Measurements from ENCODE around the gene CHTF8.
"Not testable (repeated sequence)": the region's sequence is repeated elsewhere in the genome, so short reads cannot be mapped to it uniquely, and the experiment has no call there.

Gene CHTF8

GRCh38 chr16:69127966-69128510 is 4.3 kb downstream of the CHTF8 start:
- no peaks in the 10 kb centered on the region for H3K27me3 ChIP-seq (replicated peaks in 2 of 5; ENCODE audit: control insufficient read depth in 4 of 5, insufficient read depth in 5 of 5, low read length in 4 of 5)
- DNase-seq, result no peak
- H3K9me3 ChIP-seq (ENCODE audit: control extremely low read depth in 1 of 5, control insufficient read depth in 4 of 5, insufficient read depth in 2 of 5, low read depth in 1 of 5, low read length in 4 of 5), result no peaks in the 10 kb centered on the region
- WGBS (ENCODE audit: insufficient coverage), result 99% methylated on average over 11 of the region's 12 CpGs
- no peak overlapping the region for H3K4me3 ChIP-seq (ENCODE audit: control insufficient read depth in 1 of 7, extremely low read depth in 1 of 7, insufficient read depth in 4 of 7, low read depth in 2 of 7, low read length in 6 of 7)
- ChIA-PET CTCF (interaction anchor here (1.1 to 3.6 kb wide), 6 partner anchors 15 to 225 kb away, joined by 3 to 13 read pairs (median 6); no protein-coding TSS in a partner anchor), POLR2A (no interaction called here)
- H3K36me3 ChIP-seq (ENCODE audit: control insufficient read depth in 4 of 4, insufficient read depth in 4 of 4, low read length in 3 of 4), result peaks cover 2 to 11% (median 6%) of the 10 kb centered on the region in 4 experiments
- peaks cover 3 to 18% (median 5%) of the 10 kb centered on the region in 4 experiments for H3K4me1 ChIP-seq (ENCODE audit: control extremely low read depth in 1 of 4, control insufficient read depth in 4 of 4, insufficient read depth in 4 of 4, low read length in 3 of 4)
- H3K27ac ChIP-seq (ENCODE audit: insufficient read depth in 1 of 2, low read depth in 1 of 2, low read length in 2 of 2, poor library complexity in 1 of 2, severe bottlenecking in 2 of 2), result no peak overlapping the region

GRCh38 chr16:69126801-69127200 is 5.6 kb downstream of the CHTF8 start:
- POLR2A ChIA-PET, result not testable (repeated sequence)
- 98% methylated on average over 7 of the region's 10 CpGs for WGBS (ENCODE audit: insufficient coverage)

GRCh38 chr16:69126221-69126620 is 6.2 kb downstream of the CHTF8 start:
- ChIA-PET POLR2A (no interaction called here), CTCF (interaction anchor here (0.7 to 6.7 kb wide), 5 partner anchors 14 to 598 kb away, joined by 3 to 71 read pairs (median 11); partner anchors contain the start of gene HAS3)
- Histone ChIP-seq H3K9me3 (ENCODE audit: control extremely low read depth in 1 of 5, control insufficient read depth in 4 of 5, insufficient read depth in 2 of 5, low read depth in 1 of 5, low read length in 4 of 5) (no peaks in the 10 kb centered on the region), H3K4me1 (ENCODE audit: control extremely low read depth in 1 of 4, control insufficient read depth in 4 of 4, insufficient read depth in 4 of 4, low read length in 3 of 4) (peaks cover 3 to 12% (median 4%) of the 10 kb centered on the region in 4 experiments), H3K27ac (ENCODE audit: insufficient read depth in 1 of 2, low read depth in 1 of 2, low read length in 2 of 2, poor library complexity in 1 of 2, severe bottlenecking in 2 of 2) (no peak overlapping the region), H3K4me3 (ENCODE audit: control insufficient read depth in 1 of 7, extremely low read depth in 1 of 7, insufficient read depth in 4 of 7, low read depth in 2 of 7, low read length in 6 of 7) (no peak overlapping the region), H3K36me3 (ENCODE audit: control insufficient read depth in 4 of 4, insufficient read depth in 4 of 4, low read length in 3 of 4) (peaks cover 2 to 12% (median 9%) of the 10 kb centered on the region in 4 experiments), H3K27me3 (replicated peaks in 2 of 5; ENCODE audit: control insufficient read depth in 4 of 5, insufficient read depth in 5 of 5, low read length in 4 of 5) (no peaks in the 10 kb centered on the region)
- WGBS (ENCODE audit: insufficient coverage), result 90% methylated on average over 2 of the region's 3 CpGs
- DNase-seq, result no peak

More at GRCh38 chr16:69126801-69127200, 5.6 kb downstream of the CHTF8 start:
- not testable (repeated sequence) for H3K9me3 ChIP-seq (ENCODE audit: control extremely low read depth in 1 of 5, control insufficient read depth in 4 of 5, insufficient read depth in 2 of 5, low read depth in 1 of 5, low read length in 4 of 5); H3K27ac ChIP-seq (ENCODE audit: insufficient read depth in 1 of 2, low read depth in 1 of 2, low read length in 2 of 2, poor library complexity in 1 of 2, severe bottlenecking in 2 of 2); DNase-seq; H3K4me3 ChIP-seq (ENCODE audit: control insufficient read depth in 1 of 7, extremely low read depth in 1 of 7, insufficient read depth in 4 of 7, low read depth in 2 of 7, low read length in 6 of 7); H3K27me3 ChIP-seq (replicated peaks in 2 of 5; ENCODE audit: control insufficient read depth in 4 of 5, insufficient read depth in 5 of 5, low read length in 4 of 5)
- peaks cover 2 to 11% (median 8%) of the 10 kb centered on the region in 4 experiments for H3K36me3 ChIP-seq (ENCODE audit: control insufficient read depth in 4 of 4, insufficient read depth in 4 of 4, low read length in 3 of 4)
- CTCF ChIA-PET, result interaction anchor here (1.1 to 6.7 kb wide), 4 partner anchors 14 to 137 kb away, joined by 4 to 71 read pairs (median 8); no protein-coding TSS in a partner anchor
- H3K4me1 ChIP-seq (ENCODE audit: control extremely low read depth in 1 of 4, control insufficient read depth in 4 of 4, insufficient read depth in 4 of 4, low read length in 3 of 4), result peaks cover 3 to 15% (median 4%) of the 10 kb centered on the region in 4 experiments

- WGBS (ENCODE audit: insufficient coverage), result 98% methylated on average over 12 of the region's 14 CpGs
- H3K27ac ChIP-seq (ENCODE audit: insufficient read depth in 1 of 2, low read depth in 1 of 2, low read length in 2 of 2, poor library complexity in 1 of 2, severe bottlenecking in 2 of 2); DNase-seq; H3K9me3 ChIP-seq (ENCODE audit: control extremely low read depth in 1 of 5, control insufficient read depth in 4 of 5, insufficient read depth in 2 of 5, low read depth in 1 of 5, low read length in 4 of 5); POLR2A ChIA-PET; H3K4me3 ChIP-seq (ENCODE audit: control insufficient read depth in 1 of 7, extremely low read depth in 1 of 7, insufficient read depth in 4 of 7, low read depth in 2 of 7, low read length in 6 of 7); H3K27me3 ChIP-seq (replicated peaks in 2 of 5; ENCODE audit: control insufficient read depth in 4 of 5, insufficient read depth in 5 of 5, low read length in 4 of 5); H3K4me1 ChIP-seq (ENCODE audit: control extremely low read depth in 1 of 4, control insufficient read depth in 4 of 4, insufficient read depth in 4 of 4, low read length in 3 of 4): not testable (repeated sequence)
- H3K36me3 ChIP-seq (ENCODE audit: control insufficient read depth in 4 of 4, insufficient read depth in 4 of 4, low read length in 3 of 4), result peaks cover 7 to 25% (median 22%) of the 10 kb centered on the region in 4 experiments
- CTCF ChIA-PET, result interaction anchor here (0.8 to 6.7 kb wide), 12 partner anchors 8 to 597 kb away, joined by 3 to 71 read pairs (median 10); partner anchors contain the start of genes CHTF8, HAS3 and UTP4
These were observed 7.4 kb downstream of the CHTF8 start for GRCh38 chr16:69124961-69125360.

GRCh38 chr16:69124406-69124805 is 8.0 kb downstream of the CHTF8 start:
- peaks cover 7 to 29% (median 26%) of the 10 kb centered on the region in 4 experiments for H3K36me3 ChIP-seq (ENCODE audit: control insufficient read depth in 4 of 4, insufficient read depth in 4 of 4, low read length in 3 of 4)
- CTCF ChIA-PET, result interaction anchor here (0.6 to 6.7 kb wide), 24 partner anchors 8 to 660 kb away, joined by 3 to 71 read pairs (median 6); partner anchors contain the start of genes CHTF8, HAS3 and UTP4
- H3K4me3 ChIP-seq (ENCODE audit: control insufficient read depth in 1 of 7, extremely low read depth in 1 of 7, insufficient read depth in 4 of 7, low read depth in 2 of 7, low read length in 6 of 7); DNase-seq; POLR2A ChIA-PET; H3K27me3 ChIP-seq (replicated peaks in 2 of 5; ENCODE audit: control insufficient read depth in 4 of 5, insufficient read depth in 5 of 5, low read length in 4 of 5); H3K27ac ChIP-seq (ENCODE audit: insufficient read depth in 1 of 2, low read depth in 1 of 2, low read length in 2 of 2, poor library complexity in 1 of 2, severe bottlenecking in 2 of 2); H3K4me1 ChIP-seq (ENCODE audit: control extremely low read depth in 1 of 4, control insufficient read depth in 4 of 4, insufficient read depth in 4 of 4, low read length in 3 of 4); H3K9me3 ChIP-seq (ENCODE audit: control extremely low read depth in 1 of 5, control insufficient read depth in 4 of 5, insufficient read depth in 2 of 5, low read depth in 1 of 5, low read length in 4 of 5): not testable (repeated sequence)
- WGBS (ENCODE audit: insufficient coverage), result 98% methylated on average over 6 of the region's 8 CpGs

- Histone ChIP-seq H3K27ac (ENCODE audit: insufficient read depth in 1 of 2, low read depth in 1 of 2, low read length in 2 of 2, poor library complexity in 1 of 2, severe bottlenecking in 2 of 2) (no peak overlapping the region), H3K4me3 (ENCODE audit: control insufficient read depth in 1 of 7, extremely low read depth in 1 of 7, insufficient read depth in 4 of 7, low read depth in 2 of 7, low read length in 6 of 7) (no peak overlapping the region), H3K4me1 (ENCODE audit: control extremely low read depth in 1 of 4, control insufficient read depth in 4 of 4, insufficient read depth in 4 of 4, low read length in 3 of 4) (no peaks in the 10 kb centered on the region), H3K27me3 (replicated peaks in 2 of 5; ENCODE audit: control insufficient read depth in 4 of 5, insufficient read depth in 5 of 5, low read length in 4 of 5) (no peaks in the 10 kb centered on the region), H3K36me3 (ENCODE audit: control insufficient read depth in 4 of 4, insufficient read depth in 4 of 4, low read length in 3 of 4) (peaks cover 8 to 33% (median 31%) of the 10 kb centered on the region in 4 experiments), H3K9me3 (ENCODE audit: control extremely low read depth in 1 of 5, control insufficient read depth in 4 of 5, insufficient read depth in 2 of 5, low read depth in 1 of 5, low read length in 4 of 5) (no peaks in the 10 kb centered on the region)
- ChIA-PET CTCF (interaction anchor here (0.6 to 6.7 kb wide), 24 partner anchors 8 to 660 kb away, joined by 3 to 71 read pairs (median 4); partner anchors contain the start of genes CHTF8, HAS3 and UTP4), POLR2A (interaction anchor here (0.5 to 0.7 kb wide), 2 partner anchors 9 to 219 kb away, joined by 3 to 4 read pairs; no protein-coding TSS in a partner anchor)
- peak; percentile 75 to 89 (median 84) for DNase-seq
- no CpG with 5 or more reads among the region's 3 CpGs for WGBS (ENCODE audit: insufficient coverage)
These were observed 8.5 kb downstream of the CHTF8 start for GRCh38 chr16:69123910-69124309.

GRCh38 chr16:69120096-69120664 is 12.2 kb downstream of the CHTF8 start:
- H3K27me3 ChIP-seq (replicated peaks in 2 of 5; ENCODE audit: control insufficient read depth in 4 of 5, insufficient read depth in 5 of 5, low read length in 4 of 5), result no peaks in the 10 kb centered on the region
- POLR2A ChIA-PET, result no interaction called here
- CTCF ChIA-PET, result interaction anchor here (0.5 to 6.7 kb wide), 4 partner anchors 8 to 21 kb away, joined by 3 to 71 read pairs (median 6); no protein-coding TSS in a partner anchor
- H3K36me3 ChIP-seq (ENCODE audit: control insufficient read depth in 4 of 4, insufficient read depth in 4 of 4, low read length in 3 of 4), result peaks cover 10 to 61% (median 54%) of the 10 kb centered on the region in 4 experiments
- 97% methylated on average over 19 of the region's 19 CpGs for WGBS (ENCODE audit: insufficient coverage)
- no peak overlapping the region for H3K27ac ChIP-seq (ENCODE audit: insufficient read depth in 1 of 2, low read depth in 1 of 2, low read length in 2 of 2, poor library complexity in 1 of 2, severe bottlenecking in 2 of 2)
- no peak for DNase-seq
- H3K4me3 ChIP-seq (ENCODE audit: control insufficient read depth in 1 of 7, extremely low read depth in 1 of 7, insufficient read depth in 4 of 7, low read depth in 2 of 7, low read length in 6 of 7), result no peak overlapping the region
- H3K9me3 ChIP-seq (ENCODE audit: control extremely low read depth in 1 of 5, control insufficient read depth in 4 of 5, insufficient read depth in 2 of 5, low read depth in 1 of 5, low read length in 4 of 5), result no peaks in the 10 kb centered on the region
- no peaks in the 10 kb centered on the region for H3K4me1 ChIP-seq (ENCODE audit: control extremely low read depth in 1 of 4, control insufficient read depth in 4 of 4, insufficient read depth in 4 of 4, low read length in 3 of 4)

All from common myeloid progenitor, CD34-positive (primary cell).